Measurements from ENCODE around the gene PTPRM.

GRCh38 chr18:8253944-8254343 is 686.8 kb downstream of the PTPRM start:
- no peak for TF ChIP-seq EZH2phosphoT487 (IDR thresholded peaks at IDR 0.05; ENCODE audit: borderline replicate concordance, low read length)
- no peak for TF ChIP-seq CTCF (IDR thresholded peaks at IDR 0.05; ENCODE audit: low read depth, low read length, poor library complexity, severe bottlenecking)
